Measurements from ENCODE around the gene OR5V1.

OR5V1 gene

GRCh38 chr6:29368765-29369164 is at the start of gene OR5V1:
Gene OR5V1 (minus strand): TSS chr6:29368865. CDS start chr6:29356195, 12,670 bp downstream.
- TF ChIP-seq EP300 (IDR thresholded peaks at IDR 0.05; ENCODE audit: borderline replicate concordance), result no peak
- no peak for TF ChIP-seq MAX (IDR thresholded peaks at IDR 0.05)
- no peak for TF ChIP-seq REST (IDR thresholded peaks at IDR 0.05; ENCODE audit: low read depth)
- TF ChIP-seq YY1 (IDR thresholded peaks at IDR 0.05; ENCODE audit: low read depth), result no peak

- TF ChIP-seq REST (IDR thresholded peaks at IDR 0.05; ENCODE audit: low read depth) (no peak), CREB1 (IDR thresholded peaks at IDR 0.05; ENCODE audit: low read depth) (no peak), MAX (IDR thresholded peaks at IDR 0.05) (no peak), TEAD4 (IDR thresholded peaks at IDR 0.05) (no peak), EP300 (IDR thresholded peaks at IDR 0.05; ENCODE audit: borderline replicate concordance) (no peak), ZBTB7A (IDR thresholded peaks at IDR 0.05; ENCODE audit: low read depth) (no peak), NFIC (IDR thresholded peaks at IDR 0.05) (no peak), TCF12 (IDR thresholded peaks at IDR 0.05; ENCODE audit: low read depth) (no peak), USF1 (IDR thresholded peaks at IDR 0.05) (no peak), FOXM1 (IDR thresholded peaks at IDR 0.05; ENCODE audit: borderline replicate concordance, low read depth) (no peak), EGR1 (IDR thresholded peaks at IDR 0.05) (no peak), CEBPB (IDR thresholded peaks at IDR 0.05) (no peak), RAD21 (IDR thresholded peaks at IDR 0.05; ENCODE audit: low read depth) (no peak), YY1 (IDR thresholded peaks at IDR 0.05; ENCODE audit: low read depth) (no peak), TAF1 (IDR thresholded peaks at IDR 0.05; ENCODE audit: low read depth) (no peak)
These were observed 45.9 kb upstream of the OR5V1 start, which contains the start of gene OR12D1 for GRCh38 chr6:29414588-29414987. Gene OR12D1 (plus strand): TSS chr6:29414928.

- TF ChIP-seq REST (IDR thresholded peaks at IDR 0.05; ENCODE audit: low read depth), result no peak
- TF ChIP-seq TCF12 (IDR thresholded peaks at IDR 0.05; ENCODE audit: low read depth), result no peak
- TF ChIP-seq RAD21 (IDR thresholded peaks at IDR 0.05; ENCODE audit: low read depth), result no peak
- TF ChIP-seq EP300 (IDR thresholded peaks at IDR 0.05; ENCODE audit: borderline replicate concordance), result no peak
- no peak for TF ChIP-seq TAF1 (IDR thresholded peaks at IDR 0.05; ENCODE audit: low read depth)
- no peak for TF ChIP-seq CEBPB (IDR thresholded peaks at IDR 0.05)
- no peak for TF ChIP-seq TEAD4 (IDR thresholded peaks at IDR 0.05)
- TF ChIP-seq CREB1 (IDR thresholded peaks at IDR 0.05; ENCODE audit: low read depth), result no peak
These were observed 35.1 kb upstream of the OR5V1 start for GRCh38 chr6:29403801-29404200.

GRCh38 chr6:29399525-29399924 is 30.9 kb upstream of the OR5V1 start:
- TF ChIP-seq CREB1 (IDR thresholded peaks at IDR 0.05; ENCODE audit: low read depth) (no peak), TAF1 (IDR thresholded peaks at IDR 0.05; ENCODE audit: low read depth) (no peak), EP300 (IDR thresholded peaks at IDR 0.05; ENCODE audit: borderline replicate concordance) (no peak), FOXM1 (IDR thresholded peaks at IDR 0.05; ENCODE audit: borderline replicate concordance, low read depth) (no peak)

- TF ChIP-seq FOXM1 (IDR thresholded peaks at IDR 0.05; ENCODE audit: borderline replicate concordance, low read depth) (no peak), TEAD4 (IDR thresholded peaks at IDR 0.05) (no peak), MAX (IDR thresholded peaks at IDR 0.05) (no peak), CEBPB (IDR thresholded peaks at IDR 0.05) (no peak)
These were observed 26.7 kb upstream of the OR5V1 start, which contains the start of gene OR12D2 for GRCh38 chr6:29395331-29395730. Gene OR12D2 (plus strand): TSS chr6:29395631. CDS start chr6:29396700, 1,069 bp downstream.

All from Ishikawa (cell line).